Activated CD8-positive, alpha-beta memory T cell treated with anti-CD3 and anti-CD28 coated beads for 24 hours (primary cell): ENCODE data around the gene MYO5A.

Experiments used
- DNase-seq: peaks from one replicate; pipeline ENCODE4 v3.0.0-alpha.2; 2020

Gene MYO5A

DNA sequence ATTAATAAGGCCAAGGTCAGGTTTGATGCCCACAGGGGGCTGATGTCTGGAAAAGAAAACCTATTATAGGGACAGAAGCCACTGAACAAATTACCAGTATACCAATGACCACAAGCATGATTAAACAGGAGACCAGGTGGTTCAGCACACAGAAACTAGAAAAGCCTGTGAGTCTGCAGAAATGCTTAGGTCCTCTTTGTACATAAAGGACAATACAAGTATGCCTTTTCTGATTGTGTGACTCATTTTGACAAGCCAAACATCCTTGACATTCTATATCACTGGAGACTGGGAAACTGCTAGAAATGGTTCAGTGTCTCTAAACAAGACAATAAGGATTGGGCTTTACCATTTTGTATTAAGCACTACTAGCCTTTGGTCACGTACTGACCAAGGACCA is 119.9 kb downstream of the MYO5A start:
- no peak for DNase-seq

- no peak for DNase-seq
These were observed 121.3 kb downstream of the MYO5A start for GRCh38 chr15:52407374-52407773.

GRCh38 chr15:52406601-52407000 is 122.1 kb downstream of the MYO5A start:
- DNase-seq, result no peak

- DNase-seq, result no peak
These were observed 122.8 kb downstream of the MYO5A start for GRCh38 chr15:52405856-52406255.

DNA sequence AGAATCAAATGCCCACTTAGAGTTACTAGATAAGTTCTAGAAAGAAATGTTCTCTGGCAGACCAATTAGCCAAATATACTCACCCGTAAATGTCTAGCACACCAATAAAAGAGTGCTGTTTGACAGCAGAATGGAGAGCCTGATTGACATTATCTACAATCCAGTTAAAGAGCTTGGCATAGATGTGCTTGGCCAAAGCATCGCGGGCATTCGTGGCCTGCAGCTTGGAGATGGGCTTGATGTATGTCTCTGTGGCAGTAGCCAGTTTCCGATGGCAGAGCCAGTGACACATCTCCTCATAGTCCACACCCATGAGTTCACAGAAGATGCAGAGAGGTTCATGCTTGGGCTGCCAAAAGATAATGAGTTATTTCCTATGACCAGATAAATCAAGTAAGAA is 131.6 kb downstream of the MYO5A start:
- DNase-seq, result no peak

DNA sequence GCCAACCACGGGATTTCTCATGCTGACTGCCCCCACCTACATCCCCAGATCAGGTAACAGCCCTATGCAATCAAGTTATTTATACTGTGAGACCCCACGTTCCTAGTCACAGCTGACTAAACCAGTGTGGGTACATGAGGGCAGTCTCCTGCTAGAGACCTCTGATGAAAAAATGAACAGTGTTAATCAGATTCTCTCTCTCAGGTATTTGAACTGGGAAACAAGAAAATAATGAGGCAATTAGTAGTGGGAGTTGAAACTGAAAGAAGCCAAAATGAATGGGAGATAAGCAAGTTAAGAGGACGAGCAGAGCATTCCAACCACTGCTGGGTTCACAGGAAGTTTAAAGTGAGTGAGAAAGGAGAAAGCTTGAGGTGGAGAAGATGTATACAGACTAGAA is 134.6 kb downstream of the MYO5A start:
- no peak for DNase-seq

GRCh38 chr15:52392008-52392687 is 136.5 kb downstream of the MYO5A start:
- no peak for DNase-seq

DNA sequence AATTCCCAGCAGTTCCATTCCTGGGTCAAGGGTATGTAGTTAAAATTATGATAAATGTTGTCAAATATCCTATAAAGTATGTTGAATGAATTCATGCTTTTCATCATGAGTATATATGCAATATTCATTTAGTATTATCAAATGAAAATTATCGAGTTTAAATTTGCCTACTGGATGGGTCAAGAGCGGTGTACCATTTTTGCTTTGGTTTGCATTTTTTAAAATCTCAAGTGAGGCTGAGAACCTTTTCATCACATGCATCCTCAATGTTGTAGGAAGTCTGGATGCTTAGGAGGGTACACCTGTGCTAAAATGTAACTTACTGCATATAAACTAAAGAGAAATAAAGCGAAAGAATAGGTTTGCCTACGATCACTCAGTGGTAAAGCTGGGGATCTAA is 137.6 kb downstream of the MYO5A start:
- DNase-seq, result no peak

DNA sequence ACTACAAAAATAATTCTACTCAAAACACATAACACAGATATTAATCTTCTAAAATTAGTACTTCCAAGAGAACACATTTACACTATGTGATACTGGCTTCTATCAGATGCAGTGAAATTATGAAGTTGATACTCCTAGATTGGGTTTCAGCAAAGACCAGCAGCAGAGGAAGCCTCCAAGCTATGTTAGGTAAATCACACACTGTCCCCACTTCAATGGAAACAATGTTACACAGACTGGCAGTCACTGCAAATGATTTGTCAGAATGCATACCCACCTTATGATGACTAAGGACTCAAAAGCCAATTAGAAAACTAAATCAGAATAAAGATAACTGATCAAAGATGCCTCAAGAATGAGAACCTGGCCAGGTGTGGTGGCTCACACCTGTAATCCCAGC is 143.0 kb downstream of the MYO5A start:
- no peak for DNase-seq

GRCh38 chr15:52383100-52383588 is 145.5 kb downstream of the MYO5A start:
- no peak for DNase-seq

DNA sequence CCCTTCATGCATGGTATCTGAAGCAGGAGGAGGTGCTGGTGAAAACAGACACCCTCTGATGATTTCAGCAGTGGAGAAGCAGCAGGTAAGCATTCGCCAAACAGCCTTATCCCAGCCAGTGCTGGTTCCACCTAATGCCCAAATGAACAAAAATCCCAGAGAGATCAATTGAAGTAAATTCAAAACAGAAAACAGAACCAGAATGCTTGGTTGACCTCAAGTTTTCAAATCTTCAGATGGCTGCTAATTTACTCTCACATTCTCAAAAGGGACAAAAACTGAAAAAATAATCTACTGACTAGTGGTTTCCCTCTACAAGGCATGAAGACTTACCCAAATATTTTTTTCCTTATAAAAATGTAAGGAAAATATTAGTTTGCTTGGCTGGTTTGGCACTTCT is 146.0 kb downstream of the MYO5A start:
- DNase-seq, result no peak

GRCh38 chr15:52379395-52380106 is 149.1 kb downstream of the MYO5A start:
- no peak for DNase-seq

- DNase-seq, result no peak
These were observed 149.8 kb downstream of the MYO5A start for GRCh38 chr15:52378746-52379394.

DNA sequence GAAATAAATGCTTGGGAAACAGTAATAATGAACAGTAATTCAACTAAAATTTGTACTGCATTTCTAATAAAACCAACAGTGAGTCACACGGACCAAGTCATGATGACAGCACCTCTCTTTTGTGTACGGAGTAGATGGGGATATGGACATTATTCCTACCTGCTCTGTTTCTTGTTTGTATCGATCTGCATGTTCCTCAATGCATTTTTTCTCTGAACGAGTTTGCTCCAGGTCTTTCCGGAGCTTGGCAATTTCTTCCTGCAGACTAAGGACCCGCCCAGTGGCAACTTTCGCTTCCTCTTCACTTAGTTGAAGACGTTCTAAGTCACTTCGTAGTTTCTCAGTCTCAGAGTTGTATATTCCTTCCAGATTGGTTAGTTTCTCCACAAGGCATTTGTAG is 158.7 kb downstream of the MYO5A start:
- no peak for DNase-seq

- no peak for DNase-seq
These were observed 159.2 kb downstream of the MYO5A start for GRCh38 chr15:52369455-52369854.

DNA sequence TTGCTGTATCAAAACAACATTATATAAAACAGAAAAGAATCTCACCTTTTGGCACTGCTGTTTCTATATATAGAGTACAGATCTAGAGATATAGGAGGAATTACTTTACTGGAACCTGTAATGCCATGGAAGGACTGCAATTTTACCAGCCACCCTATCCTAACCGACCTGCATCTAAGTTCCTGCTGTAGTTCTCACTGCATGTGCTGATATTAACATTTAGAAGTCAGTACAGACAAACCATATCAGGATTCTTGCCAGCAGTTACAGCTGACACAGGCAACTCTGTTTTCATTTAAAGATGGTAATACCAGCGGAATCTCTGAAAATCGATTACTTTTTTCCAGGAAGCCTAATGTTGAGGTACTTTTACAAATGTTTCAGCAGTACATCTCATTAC is 159.7 kb downstream of the MYO5A start:
- no peak for DNase-seq

DNA sequence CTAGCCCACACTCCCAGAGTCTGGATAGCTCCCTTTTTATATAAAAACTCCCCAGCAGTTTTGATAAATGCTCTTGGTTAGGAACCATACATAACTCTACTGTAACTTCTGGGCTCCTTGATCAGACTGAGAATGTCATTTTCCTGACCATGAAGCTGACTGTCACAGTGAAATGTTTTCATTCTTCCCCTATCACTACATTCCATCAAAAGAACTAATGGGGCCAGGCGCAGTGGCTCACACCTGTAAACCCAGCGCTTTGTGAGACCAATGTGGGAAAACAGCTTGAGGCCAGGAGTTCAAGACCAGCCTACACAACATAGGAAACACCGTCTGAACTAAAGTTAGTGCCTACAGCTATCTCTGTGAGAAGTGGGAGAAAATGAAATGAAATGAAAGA is 160.3 kb downstream of the MYO5A start:
- DNase-seq, result no peak

DNA sequence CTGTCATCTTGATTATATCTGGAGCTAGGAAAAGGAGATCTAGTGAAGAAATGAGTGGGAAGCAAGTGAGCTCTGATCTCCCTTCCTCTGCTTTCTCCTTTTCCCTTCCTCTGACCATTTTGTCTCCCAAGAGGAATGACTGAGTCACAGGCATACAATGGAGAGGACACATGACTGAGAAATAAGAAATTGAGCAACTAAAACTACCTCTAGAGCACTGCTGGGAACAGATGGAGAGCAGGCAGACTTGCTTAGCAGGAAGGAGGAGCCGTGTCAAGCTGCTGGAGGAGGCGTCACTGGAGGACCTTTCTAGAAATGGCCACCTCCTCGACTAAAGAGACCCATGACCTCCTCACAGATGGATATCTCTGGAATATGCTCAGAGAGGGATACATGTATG is 166.2 kb downstream of the MYO5A start:
- DNase-seq, result no peak

DNA sequence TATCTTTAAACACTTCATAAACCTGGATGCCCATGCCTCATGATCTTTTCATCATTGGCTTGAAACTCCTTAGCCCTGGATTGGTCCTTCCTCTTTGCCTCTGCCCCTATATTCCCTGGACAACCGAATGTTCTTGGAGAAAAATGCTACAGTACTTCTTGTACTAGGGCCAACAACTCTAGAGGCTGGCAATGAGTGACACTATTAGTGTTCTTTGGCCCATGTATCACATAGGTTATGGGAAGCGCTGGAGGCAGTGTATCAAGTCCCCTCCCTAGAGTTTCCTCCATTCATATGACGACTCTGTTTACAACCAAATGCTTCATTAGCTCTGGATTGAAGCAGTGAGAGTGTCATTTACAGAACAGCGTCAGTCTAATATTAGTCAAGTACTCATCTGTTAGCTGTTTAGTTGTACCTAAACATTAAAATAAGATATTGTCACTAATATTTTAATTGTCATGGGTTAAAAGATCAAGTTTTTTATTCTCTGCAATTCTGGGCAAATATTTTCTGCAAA is 166.6 kb downstream of the MYO5A start:
- no peak for DNase-seq

GRCh38 chr15:52361494-52361893 is 167.2 kb downstream of the MYO5A start:
- no peak for DNase-seq

DNA sequence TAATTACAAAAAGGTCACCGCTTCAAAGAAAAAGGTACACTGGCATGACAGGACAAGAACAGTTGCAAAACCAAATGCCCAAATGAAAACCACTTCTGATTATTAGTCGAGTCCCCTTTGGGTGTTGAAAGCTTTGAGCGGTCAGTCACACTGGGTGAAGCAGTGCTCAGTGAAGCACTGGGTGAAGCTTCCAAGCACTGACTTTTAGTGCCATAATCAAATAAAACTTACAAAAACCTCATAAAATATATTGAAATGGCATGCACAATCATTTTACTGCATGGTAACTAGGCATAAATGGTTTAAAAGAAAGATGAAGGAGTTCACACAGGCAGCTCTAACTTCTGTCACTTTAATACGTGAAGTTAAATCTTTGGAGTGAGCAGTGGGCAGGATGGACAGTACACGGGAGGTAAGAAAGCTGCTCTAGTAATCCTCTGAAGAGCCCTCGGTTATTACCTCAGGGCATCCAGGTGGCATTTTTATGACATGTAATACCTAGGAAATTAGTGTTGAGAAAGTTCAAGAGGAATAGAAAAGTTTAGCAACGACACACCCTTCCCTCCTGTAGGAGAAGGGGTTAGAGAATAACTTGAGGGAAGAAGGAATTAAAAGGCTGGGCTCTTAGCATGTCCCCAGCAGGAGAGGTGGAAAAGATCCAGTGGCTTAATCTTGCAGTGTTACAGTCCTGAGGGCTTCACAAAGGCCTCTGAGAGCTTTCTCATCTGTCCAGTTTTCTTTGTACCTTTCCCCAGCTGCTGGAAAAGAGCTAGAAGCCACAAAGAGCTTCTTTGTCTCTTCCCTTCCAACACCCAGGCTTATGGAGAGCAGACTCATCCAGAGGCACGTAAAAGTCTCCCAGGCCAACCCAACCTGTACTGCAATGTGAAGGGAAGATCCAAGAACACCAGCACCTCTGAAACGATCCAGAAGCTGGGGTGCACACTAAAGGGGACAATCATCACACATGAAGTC is 168.2 kb downstream of the MYO5A start:
- no peak for DNase-seq

DNA sequence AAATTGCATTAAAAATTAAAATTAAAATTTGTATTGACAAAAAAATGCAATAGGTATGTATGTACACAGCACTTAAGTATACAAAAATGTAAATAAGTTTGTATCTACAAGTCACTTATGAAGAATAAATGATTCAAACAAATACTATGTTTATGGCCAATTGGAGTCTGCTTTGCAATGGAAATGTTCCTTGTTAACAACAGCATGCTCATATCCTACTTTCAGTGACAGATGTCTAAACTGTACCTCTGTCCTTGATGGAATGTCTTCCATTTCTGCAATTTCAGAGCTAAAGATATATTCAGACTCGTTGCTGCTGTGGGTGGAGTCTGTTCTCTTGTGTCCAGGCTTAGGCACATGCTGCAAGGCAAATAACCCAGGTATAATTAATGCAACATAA is 169.0 kb downstream of the MYO5A start:
- no peak for DNase-seq

DNA sequence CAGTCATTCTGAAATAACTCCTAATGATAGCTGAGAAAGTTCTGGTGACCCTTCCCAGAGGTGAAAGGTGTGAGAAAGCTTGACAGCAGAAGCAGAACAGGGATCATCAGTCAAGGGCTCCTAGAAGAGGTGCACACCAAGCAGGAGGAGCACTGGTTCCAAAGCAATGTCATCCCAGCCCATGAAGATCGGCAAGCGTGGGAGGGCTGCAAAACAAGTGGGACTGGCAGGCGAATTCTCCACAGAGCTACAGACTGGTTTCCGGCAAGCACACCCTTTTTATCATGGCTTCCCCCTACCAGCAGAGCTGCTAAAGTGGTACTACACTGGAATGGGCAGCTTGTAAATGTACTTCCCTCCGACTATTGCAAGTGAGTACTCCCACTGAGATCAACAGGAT is 170.7 kb downstream of the MYO5A start:
- no peak for DNase-seq
